Measurements from ENCODE around the gene TMEM143. TPM values are rescaled to one million over a fixed set of nuclear protein-coding genes. Genes with fewer than 3 reads are reported as not detected.

The TMEM143 gene
- total and polyA plus RNA-seq, 2 of the 8 experiments (the other 6 are each of a cell fraction or from before 2014, with no cell fraction given): 14.2 to 19.1 TPM

GRCh38 chr19:48394331-48395169 is 30.8 kb upstream of the TMEM143 start:
- no peak overlapping the region for H2AFZ ChIP-seq (ENCODE audit: low read length)
- CTCF ChIA-PET (ENCODE audit: partially characterized antibody): interaction anchor here (0.7 to 2.2 kb wide), 4 partner anchors 44 to 75 kb away, joined by 3 to 8 read pairs (median 4); no protein-coding TSS in a partner anchor
- DNase-seq (ENCODE audit: low read depth in 1 of 2, low spot score in 2 of 2): peak in 1 of 2 experiments; percentile 58
- TF ChIP-seq POLR2A (IDR thresholded peaks at IDR 0.05; ENCODE audit: control extremely low read depth in 1 of 2, low read depth in 2 of 2, low read length in 2 of 2) (peak in 1 of 2 experiments; percentile 15; a peak in 1 of 3 replicates), CTBP2 (IDR thresholded peaks at IDR 0.05; ENCODE audit: borderline replicate concordance, insufficient read depth, insufficient read length, low read length) (no peak), SUZ12 (IDR thresholded peaks at IDR 0.05; ENCODE audit: low read length) (peak; percentile 37; the same call in 1 of the 2 replicates), SIRT6 (IDR thresholded peaks at IDR 0.05; ENCODE audit: low read length) (no peak), CBX5 (IDR thresholded peaks at IDR 0.05; ENCODE audit: low read depth, low read length) (no peak), POLR2AphosphoS5 (IDR thresholded peaks at IDR 0.05; ENCODE audit: low read depth, low read length) (no peak), ZNF274 (IDR thresholded peaks at IDR 0.05; ENCODE audit: borderline replicate concordance, extremely low read depth, low read length) (no peak), SP1 (IDR thresholded peaks at IDR 0.05; ENCODE audit: low read depth, low read length) (no peak)
- TF ChIP-seq, protein P1, sequence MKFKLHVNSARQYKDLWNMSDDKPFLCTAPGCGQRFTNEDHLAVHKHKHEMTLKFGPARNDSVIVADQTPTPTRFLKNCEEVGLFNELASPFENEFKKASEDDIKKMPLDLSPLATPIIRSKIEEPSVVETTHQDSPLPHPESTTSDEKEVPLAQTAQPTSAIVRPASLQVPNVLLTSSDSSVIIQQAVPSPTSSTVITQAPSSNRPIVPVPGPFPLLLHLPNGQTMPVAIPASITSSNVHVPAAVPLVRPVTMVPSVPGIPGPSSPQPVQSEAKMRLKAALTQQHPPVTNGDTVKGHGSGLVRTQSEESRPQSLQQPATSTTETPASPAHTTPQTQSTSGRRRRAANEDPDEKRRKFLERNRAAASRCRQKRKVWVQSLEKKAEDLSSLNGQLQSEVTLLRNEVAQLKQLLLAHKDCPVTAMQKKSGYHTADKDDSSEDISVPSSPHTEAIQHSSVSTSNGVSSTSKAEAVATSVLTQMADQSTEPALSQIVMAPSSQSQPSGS (IDR thresholded peaks at IDR 0.05; ENCODE audit: low read length): no peak

More at GRCh38 chr19:48394331-48395169, 30.8 kb upstream of the TMEM143 start:
- no peak overlapping the region; the same call in 1 of the 2 replicates for H2BK5ac ChIP-seq (ENCODE audit: low read depth, low read length)
- no peaks in the 10 kb centered on the region for H3K36me3 ChIP-seq (ENCODE audit: control insufficient read depth in 2 of 4, insufficient read depth in 4 of 4, low read length in 3 of 4)
- no peak overlapping the region; a peak in 2 of 7 replicates for H3K9ac ChIP-seq (replicated peaks in 1 of 4; ENCODE audit: extremely low read depth in 1 of 4, low read depth in 3 of 4, low read length in 3 of 4)
- no peaks in the 10 kb centered on the region for H4K20me1 ChIP-seq (replicated peaks in 1 of 2; ENCODE audit: control insufficient read depth in 1 of 2, insufficient read depth in 2 of 2, low read length in 2 of 2)
- POLR2A ChIA-PET (ENCODE audit: partially characterized antibody): interaction anchor here (0.7 to 4.0 kb wide), 15 partner anchors 9 to 1608 kb away, joined by 3 to 20 read pairs (median 5); partner anchors contain the start of genes PLA2G4C, SPHK2, SYNGR4 and TMEM143
- H3K9me3 ChIP-seq (ENCODE audit: insufficient read depth in 2 of 2, low read depth in 1 of 2, low read length in 1 of 2): no peaks in the 10 kb centered on the region
- no peak overlapping the region for H2AK5ac ChIP-seq (ENCODE audit: low read depth, low read length)
- H2BK15ac ChIP-seq (ENCODE audit: low read length): no peak overlapping the region; the same call in 1 of the 2 replicates
- H3K4me2 ChIP-seq (ENCODE audit: insufficient read depth in 1 of 2, low read depth in 2 of 2, low read length in 2 of 2): peak overlapping the region; percentile 81 to 94
- FAIRE-seq: no peak
- H3K4ac ChIP-seq (replicated peaks; ENCODE audit: insufficient read length, low read depth, low read length): no peak overlapping the region
- no peak overlapping the region for H3K27ac ChIP-seq (ENCODE audit: low read depth, low read length)
- 0 out of 2 replicates have a peak overlapping the region, but pooled peaks have one; percentile 28 for H4K8ac ChIP-seq (ENCODE audit: extremely low read depth, insufficient read depth, low read length)
- H3K56ac ChIP-seq (replicated peaks; ENCODE audit: insufficient read length, low read depth, low read length): no peak overlapping the region
- no peak overlapping the region for H4K91ac ChIP-seq (replicated peaks; ENCODE audit: insufficient read length, low read length)
- H2BK20ac ChIP-seq (ENCODE audit: low read length): peak overlapping the region; percentile 80; the same call in 1 of the 2 replicates
- WGBS, 2 experiments (ENCODE audit: extremely low coverage in 1 of 2, insufficient coverage in 1 of 2, insufficient read length in 1 of 2, insufficient replicate concordance in 2 of 2, low coverage in 1 of 2, low lambda C conversion rate in 2 of 2, missing lambda C conversion rate in 1 of 2): 12% methylated on average over 21 of the region's 38 CpGs; no CpG with 5 or more reads in 1 of the 2 experiments
- H3K14ac ChIP-seq (ENCODE audit: insufficient read length): no peak overlapping the region
- H3K79me2 ChIP-seq (ENCODE audit: control insufficient read depth in 1 of 2, insufficient read depth in 2 of 2, low read length in 2 of 2): peaks cover 0 to 10% of the 10 kb centered on the region in 2 experiments; a peak in 1 of 4 replicates
- H3K18ac ChIP-seq (ENCODE audit: extremely low read depth, low read length): peak overlapping the region; percentile 62; the same call in 1 of the 2 replicates
- H3K4me3 ChIP-seq (ENCODE audit: extremely low read depth in 1 of 4, insufficient read depth in 2 of 4, low read depth in 3 of 4, low read length in 4 of 4): peak overlapping the region; percentile 25 to 65 (median 49); a peak in 7 of 8 replicates
- no peak overlapping the region for H2BK120ac ChIP-seq (replicated peaks; ENCODE audit: low read depth, low read length)
- H3K79me1 ChIP-seq (ENCODE audit: low read depth, low read length): 0 out of 2 replicates have a peak, but pooled peaks cover 4% of the 10 kb centered on the region
- no peak overlapping the region for H4K5ac ChIP-seq (ENCODE audit: insufficient read length, low read depth, low read length)
- peaks cover 0 to 46% (median 30%) of the 10 kb centered on the region in 4 experiments; a peak in 6 of 7 replicates for H3K4me1 ChIP-seq (replicated peaks in 1 of 4; ENCODE audit: control insufficient read depth in 3 of 4, insufficient read depth in 4 of 4, low read length in 3 of 4)
- 0 out of 2 replicates have a peak overlapping the region, but pooled peaks have one; percentile 27 for H2BK12ac ChIP-seq (ENCODE audit: low read depth, low read length)
- H3K27me3 ChIP-seq (replicated peaks in 1 of 4; ENCODE audit: control insufficient read depth in 3 of 4, extremely low read depth in 1 of 4, insufficient read depth in 3 of 4, low read length in 3 of 4): peaks cover 6 to 50% (median 42%) of the 10 kb centered on the region in 4 experiments
- H3K23ac ChIP-seq (ENCODE audit: insufficient read length): no peak overlapping the region
- peaks cover 32% of the 10 kb centered on the region for H3K23me2 ChIP-seq (ENCODE audit: low read depth, low read length)
